Coronary artery (tissue), 2 donors: ENCODE results near the gene SPHK2.

Experiments
- DNase-seq: peaks from one replicate; pipeline ENCODE4 v3.0.0-alpha.2; 2017; ENCODE audit warnings: low spot score
- H3K27ac ChIP-seq, 2 donors: fragments of 200-600 bp; sonication (generic); one replicate each; pipeline ENCODE4 v1.5.1; 2016 to 2019
- H3K4me3 ChIP-seq: fragments of 200-600 bp; sonication (generic); 2 replicates; pipeline ENCODE4 v1.5.1; 2016; ENCODE audit warnings: mild to moderate bottlenecking, moderate library complexity
- TF ChIP-seq, protein P1 (sequence below): fragments of 200-600 bp; sonication (generic); IDR thresholded peaks from one replicate; pipeline ENCODE4 v1.5.1; 2019; ENCODE audit warnings: antibody characterized with exemption

The SPHK2 gene

DNA sequence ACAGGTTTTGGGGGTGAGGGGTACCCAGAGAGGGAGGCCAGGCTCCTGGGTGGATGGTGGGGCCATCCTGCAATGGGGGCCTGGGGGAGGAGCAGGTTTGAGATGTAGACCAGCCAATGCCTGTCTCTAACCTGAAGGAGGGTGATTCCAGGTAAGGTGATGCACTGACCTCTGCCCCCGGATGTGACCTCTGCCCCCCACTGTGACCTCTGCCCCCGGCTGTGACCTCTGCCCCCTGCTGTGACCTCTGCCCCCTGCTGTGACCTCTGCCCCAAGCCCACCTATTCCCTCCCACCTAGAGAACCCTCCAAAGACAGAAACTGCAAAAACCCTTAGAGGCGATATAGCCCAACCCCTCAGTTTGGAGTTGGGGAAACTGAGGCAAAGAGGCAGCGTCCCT is 23.1 kb upstream of the SPHK2 start:
- Histone ChIP-seq H3K27ac (no peak overlapping the region), H3K4me3 (no peak overlapping the region)
- TF ChIP-seq, protein P1, sequence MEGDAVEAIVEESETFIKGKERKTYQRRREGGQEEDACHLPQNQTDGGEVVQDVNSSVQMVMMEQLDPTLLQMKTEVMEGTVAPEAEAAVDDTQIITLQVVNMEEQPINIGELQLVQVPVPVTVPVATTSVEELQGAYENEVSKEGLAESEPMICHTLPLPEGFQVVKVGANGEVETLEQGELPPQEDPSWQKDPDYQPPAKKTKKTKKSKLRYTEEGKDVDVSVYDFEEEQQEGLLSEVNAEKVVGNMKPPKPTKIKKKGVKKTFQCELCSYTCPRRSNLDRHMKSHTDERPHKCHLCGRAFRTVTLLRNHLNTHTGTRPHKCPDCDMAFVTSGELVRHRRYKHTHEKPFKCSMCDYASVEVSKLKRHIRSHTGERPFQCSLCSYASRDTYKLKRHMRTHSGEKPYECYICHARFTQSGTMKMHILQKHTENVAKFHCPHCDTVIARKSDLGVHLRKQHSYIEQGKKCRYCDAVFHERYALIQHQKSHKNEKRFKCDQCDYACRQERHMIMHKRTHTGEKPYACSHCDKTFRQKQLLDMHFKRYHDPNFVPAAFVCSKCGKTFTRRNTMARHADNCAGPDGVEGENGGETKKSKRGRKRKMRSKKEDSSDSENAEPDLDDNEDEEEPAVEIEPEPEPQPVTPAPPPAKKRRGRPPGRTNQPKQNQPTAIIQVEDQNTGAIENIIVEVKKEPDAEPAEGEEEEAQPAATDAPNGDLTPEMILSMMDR, result no peak
- no peak for DNase-seq

DNA sequence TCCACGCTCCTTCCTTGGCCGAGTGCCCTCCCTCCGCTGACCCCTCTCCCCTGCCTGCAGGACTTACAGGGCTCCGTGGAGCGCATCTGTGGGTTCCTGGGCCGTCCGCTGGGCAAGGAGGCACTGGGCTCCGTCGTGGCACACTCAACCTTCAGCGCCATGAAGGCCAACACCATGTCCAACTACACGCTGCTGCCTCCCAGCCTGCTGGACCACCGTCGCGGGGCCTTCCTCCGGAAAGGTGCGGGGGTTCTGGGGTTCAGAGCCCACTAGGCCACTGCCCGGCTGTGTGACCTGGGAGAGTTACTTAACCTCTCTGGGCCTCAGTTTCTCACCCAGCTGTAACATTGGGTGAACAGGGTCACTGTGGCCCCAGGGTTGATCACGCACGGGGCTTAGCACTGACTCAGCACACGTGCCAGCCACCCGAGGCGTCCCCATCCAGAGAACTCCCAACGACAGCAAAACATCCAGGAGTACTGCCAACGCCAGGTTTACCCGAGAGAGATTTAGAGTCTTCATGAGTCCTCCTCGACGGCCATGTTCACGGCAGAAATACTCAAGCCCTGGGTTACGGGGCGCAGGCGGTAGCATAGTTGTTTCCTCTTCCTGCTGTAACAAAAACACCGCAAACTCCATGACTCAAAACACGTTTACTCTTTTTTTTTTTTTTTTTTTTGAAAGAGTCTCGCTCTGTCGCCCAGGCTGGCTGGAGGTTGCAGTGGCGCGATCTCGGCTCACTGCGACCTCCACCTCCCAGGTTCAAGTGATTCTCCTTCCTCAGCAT is 22.4 kb upstream of the SPHK2 start:
- Histone ChIP-seq H3K27ac (no peak overlapping the region), H3K4me3 (no peak overlapping the region)
- TF ChIP-seq, protein P1, result no peak
- DNase-seq, result no peak

DNA sequence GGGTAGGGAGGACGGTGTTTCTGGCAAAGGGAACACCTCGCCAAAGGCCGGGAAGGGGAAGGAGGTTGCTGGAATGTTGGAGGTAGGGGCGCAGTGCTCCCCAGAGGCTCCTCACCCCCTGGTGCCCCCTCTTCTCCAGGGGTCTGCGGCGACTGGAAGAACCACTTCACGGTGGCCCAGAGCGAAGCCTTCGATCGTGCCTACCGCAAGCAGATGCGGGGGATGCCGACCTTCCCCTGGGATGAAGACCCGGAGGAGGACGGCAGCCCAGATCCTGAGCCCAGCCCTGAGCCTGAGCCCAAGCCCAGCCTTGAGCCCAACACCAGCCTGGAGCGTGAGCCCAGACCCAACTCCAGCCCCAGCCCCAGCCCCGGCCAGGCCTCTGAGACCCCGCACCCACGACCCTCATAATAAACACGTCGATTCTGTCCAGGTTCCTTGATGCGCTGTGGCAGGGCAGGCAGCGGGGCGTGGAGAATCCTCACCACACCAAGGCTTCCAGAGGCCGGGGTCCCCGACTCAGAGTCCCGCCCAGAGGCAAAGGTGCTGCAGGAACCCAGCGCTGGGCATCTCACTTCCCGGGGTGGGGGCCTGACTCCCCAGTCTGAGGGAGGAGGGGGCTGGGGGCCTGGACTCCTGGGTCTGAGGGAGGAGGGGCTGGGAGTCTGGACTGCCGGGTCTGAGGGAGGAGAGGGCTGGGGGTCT is 20.2 kb upstream of the SPHK2 start:
- Histone ChIP-seq H3K4me3 (no peak overlapping the region), H3K27ac (no peak overlapping the region)
- TF ChIP-seq, protein P1, result no peak
- DNase-seq, result no peak

DNA sequence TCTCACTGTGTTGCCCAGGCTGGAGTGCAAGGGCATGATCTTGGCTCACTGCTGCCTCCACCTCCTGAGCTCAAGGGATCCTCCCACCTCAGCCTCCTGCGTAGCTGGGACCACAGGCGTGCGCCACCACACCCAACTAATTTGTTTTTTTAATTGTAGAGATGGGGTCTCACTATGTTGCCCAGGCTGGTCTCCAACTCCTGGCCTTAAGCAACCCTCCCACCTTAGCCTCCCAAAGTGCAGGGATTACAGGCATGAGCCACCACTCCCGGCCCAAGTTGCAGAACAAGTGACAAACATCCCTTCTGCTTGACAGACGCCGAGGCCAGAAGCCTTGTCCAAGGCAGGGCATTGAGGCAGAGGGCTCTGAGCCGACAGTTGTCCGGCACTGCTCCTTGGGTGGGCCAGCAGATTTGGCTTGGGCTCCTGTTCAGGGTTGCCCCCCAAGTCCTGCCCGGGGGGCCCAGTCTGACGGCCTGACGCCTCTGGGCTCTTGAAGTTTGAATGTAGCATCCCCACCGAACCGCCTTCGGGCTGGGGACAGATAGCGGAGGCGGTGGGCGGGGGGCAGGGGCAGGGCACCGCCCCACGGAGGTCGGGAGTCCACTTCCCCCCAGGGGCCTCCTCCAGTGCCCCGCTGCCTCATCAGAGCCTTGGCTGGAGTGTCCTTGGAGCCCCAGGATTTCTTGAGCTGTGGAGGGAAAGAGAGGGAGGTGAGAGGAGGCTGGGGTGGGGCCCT is 18.5 kb upstream of the SPHK2 start:
- H3K4me3 ChIP-seq, result no peak overlapping the region
- no peak overlapping the region for H3K27ac ChIP-seq
- DNase-seq, result no peak
- TF ChIP-seq, protein P1, result no peak

DNA sequence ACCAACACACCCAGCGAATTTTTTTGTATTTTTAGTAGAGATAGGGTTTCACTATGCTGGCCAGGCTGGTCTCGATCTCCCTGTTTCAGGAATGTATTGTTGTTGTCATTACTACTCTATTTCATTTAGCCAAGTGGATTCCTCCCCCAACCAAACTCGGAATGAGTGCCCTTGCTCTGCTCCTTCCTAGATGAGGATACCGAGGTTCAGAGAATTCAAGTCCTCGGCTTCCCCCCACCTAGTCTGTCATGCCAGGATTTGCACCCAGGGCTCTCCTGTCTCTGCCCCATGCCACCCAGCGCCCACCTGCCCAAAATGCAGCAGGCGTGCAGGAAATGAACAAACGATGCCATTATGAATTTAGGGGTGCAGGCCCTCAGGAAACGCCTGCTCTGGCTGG is 16.3 kb upstream of the SPHK2 start:
- TF ChIP-seq, protein P1, result no peak
- Histone ChIP-seq H3K4me3 (no peak overlapping the region), H3K27ac (no peak overlapping the region)
- no peak for DNase-seq

DNA sequence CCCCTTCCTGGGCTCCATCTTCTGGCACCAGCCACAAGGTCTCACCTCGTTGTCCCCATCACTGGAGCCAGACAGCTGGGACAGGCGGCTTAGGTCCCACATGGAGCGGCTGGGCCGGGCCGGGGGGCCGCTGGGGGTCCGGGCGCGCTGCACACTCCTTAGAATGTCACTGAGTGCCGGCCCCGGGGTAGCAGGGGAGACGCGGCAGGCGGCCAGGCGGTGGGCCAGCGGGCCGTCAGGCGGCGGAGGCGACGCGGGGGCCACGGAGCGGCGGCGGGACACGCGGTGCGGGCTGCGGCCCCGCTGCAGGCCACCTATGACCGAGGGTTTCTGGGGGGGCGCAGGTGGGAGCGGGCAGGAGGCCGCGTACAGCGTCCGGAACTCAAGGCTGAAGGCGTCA is 15.9 kb upstream of the SPHK2 start:
- no peak for DNase-seq
- Histone ChIP-seq H3K27ac (no peak overlapping the region), H3K4me3 (no peak overlapping the region)
- TF ChIP-seq, protein P1, result no peak
